Activated CD4-positive, alpha-beta T cell treated with anti-CD3 and anti-CD28 coated beads, Interleukin-2, amount 10 ng/mL, durations not matched to agents 24 days and 14 days (primary cell): ENCODE data around the gene TM4SF4. TPM values are rescaled to one million over a fixed set of nuclear protein-coding genes. Genes with fewer than 3 reads are reported as not detected.

ENCODE experiments used
- DNase-seq: peaks from one replicate; pipeline ENCODE4 v3.0.0; 2022
- H3K27ac Mint-ChIP-seq: one replicate; pipeline ENCODE4 v1.8.0; 2022; ENCODE audit warnings: mild to moderate bottlenecking, mixed read lengths
- H3K27me3 Mint-ChIP-seq: one replicate; pipeline ENCODE4 v1.8.0; 2022; ENCODE audit warnings: mixed read lengths
- H3K36me3 Mint-ChIP-seq: one replicate; pipeline ENCODE4 v1.8.0; 2022; ENCODE audit warnings: low read depth, mild to moderate bottlenecking, mixed read lengths
- H3K4me1 Mint-ChIP-seq: one replicate; pipeline ENCODE4 v1.8.0; 2021; ENCODE audit warnings: mixed read lengths
- H3K4me3 Mint-ChIP-seq: one replicate; pipeline ENCODE4 v1.8.0; 2022; ENCODE audit warnings: mild to moderate bottlenecking, moderate library complexity, mixed read lengths
- H3K9me3 Mint-ChIP-seq: one replicate; pipeline ENCODE4 v1.8.0; 2021; ENCODE audit warnings: mixed read lengths
- intact Hi-C: fragments of 100-400 bp; cut with micrococcal nuclease; formaldehyde crosslinking; loops from one replicate; pipeline ENCODE4 v1.15.1; 2023
- total RNA-seq: library from RNA; stranded (reverse); gene quantifications from 2 replicates; pipeline ENCODE4 v1.2.3, GENCODE V29; 2022

The TM4SF4 gene
- total RNA-seq: not detected in 2 replicates

DNA sequence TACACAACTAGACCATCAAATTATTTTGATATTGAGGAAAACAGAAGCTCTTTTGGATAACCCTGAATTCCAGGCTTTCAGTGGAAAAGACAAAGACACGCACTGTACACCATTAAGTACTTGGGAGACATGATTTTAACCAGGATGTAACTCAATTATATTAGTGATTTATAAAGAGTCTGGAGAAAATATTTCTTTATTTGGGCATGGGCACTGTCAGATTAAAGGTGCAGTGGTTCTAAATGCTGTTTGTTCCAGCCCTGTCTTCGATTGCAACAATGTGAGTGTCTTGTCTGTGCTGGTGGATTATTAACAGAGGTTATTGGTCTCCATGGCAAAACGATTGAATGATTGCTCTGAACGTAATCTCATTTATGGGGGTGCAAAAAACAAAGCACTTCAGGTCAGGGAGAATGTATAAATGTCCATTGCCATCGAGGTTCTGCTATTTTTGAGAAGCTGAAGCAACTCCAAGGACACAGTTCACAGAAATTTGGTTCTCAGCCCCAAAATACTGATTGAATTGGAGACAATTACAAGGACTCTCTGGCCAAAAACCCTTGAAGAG, at the start of gene TM4SF4:
Gene TM4SF4, plus strand, starts transcription at position 448 of the 568 bp plus-strand sequence. CDS start 181 bp downstream, outside the sequence.
- intact Hi-C loops: no loop called here
- H3K4me1 Mint-ChIP-seq: no peaks in the 10 kb centered on the region
- H3K9me3 Mint-ChIP-seq: no peaks in the 10 kb centered on the region
- no peaks in the 10 kb centered on the region for H3K36me3 Mint-ChIP-seq
- no peak within 1 kb of the TSS for H3K4me3 Mint-ChIP-seq
- H3K27me3 Mint-ChIP-seq: peaks cover 6% of the 10 kb centered on the region
- DNase-seq: no peak
- H3K27ac Mint-ChIP-seq: no peak within 1 kb of the TSS

- no peak overlapping the region for H3K27ac Mint-ChIP-seq
Observed at GRCh38 chr3:149424918-149425317, 49.6 kb upstream of the TM4SF4 start.

GRCh38 chr3:149426325-149426724, 48.2 kb upstream of the TM4SF4 start:
- Mint-ChIP-seq H3K4me3 (no peak overlapping the region), H3K27ac (no peak overlapping the region), H3K9me3 (no peaks in the 10 kb centered on the region), H3K36me3 (no peaks in the 10 kb centered on the region), H3K4me1 (no peaks in the 10 kb centered on the region), H3K27me3 (peaks cover 17% of the 10 kb centered on the region)
- DNase-seq: no peak
- intact Hi-C loops: no loop called here

More at GRCh38 chr3:149424918-149425317, 49.6 kb upstream of the TM4SF4 start:
- DNase-seq: no peak
- Mint-ChIP-seq H3K27me3 (peaks cover 16% of the 10 kb centered on the region), H3K9me3 (no peaks in the 10 kb centered on the region), H3K36me3 (no peaks in the 10 kb centered on the region), H3K4me1 (no peaks in the 10 kb centered on the region), H3K4me3 (no peak overlapping the region)
- intact Hi-C loops: no loop called here

GRCh38 chr3:149428087-149428486, 46.4 kb upstream of the TM4SF4 start:
- no peaks in the 10 kb centered on the region for H3K9me3 Mint-ChIP-seq
- no peak for DNase-seq
- no peak overlapping the region for H3K4me3 Mint-ChIP-seq
- no peaks in the 10 kb centered on the region for H3K4me1 Mint-ChIP-seq
- intact Hi-C loops: no loop called here
- H3K27ac Mint-ChIP-seq: no peak overlapping the region
- H3K27me3 Mint-ChIP-seq: peaks cover 23% of the 10 kb centered on the region
- no peaks in the 10 kb centered on the region for H3K36me3 Mint-ChIP-seq

- no peak overlapping the region for H3K27ac Mint-ChIP-seq
- H3K36me3 Mint-ChIP-seq: no peaks in the 10 kb centered on the region
- intact Hi-C loops: no loop called here
- H3K4me3 Mint-ChIP-seq: no peak overlapping the region
- no peaks in the 10 kb centered on the region for H3K9me3 Mint-ChIP-seq
- no peaks in the 10 kb centered on the region for H3K4me1 Mint-ChIP-seq
- no peak for DNase-seq
- H3K27me3 Mint-ChIP-seq: peaks cover 21% of the 10 kb centered on the region
Observed at GRCh38 chr3:149430216-149430615, 44.3 kb upstream of the TM4SF4 start.

DNA sequence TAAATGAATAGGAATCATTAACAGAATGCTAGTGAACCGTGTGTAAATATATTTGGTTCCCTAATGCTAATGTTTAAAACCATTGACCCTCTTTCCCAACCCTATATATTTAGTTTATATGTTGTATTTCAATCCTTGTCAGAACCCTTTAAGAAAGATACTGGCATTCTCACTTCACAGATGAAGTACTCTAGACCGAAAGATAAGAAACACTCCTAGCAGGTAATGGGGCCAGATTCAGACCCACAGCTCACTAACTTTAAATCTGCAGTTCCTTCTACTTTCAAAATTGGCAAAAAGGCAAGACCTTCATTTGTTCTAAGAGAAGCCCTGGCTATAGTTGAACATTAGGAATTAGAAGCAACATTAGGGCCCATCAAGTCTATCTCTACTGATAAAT, 42.3 kb upstream of the TM4SF4 start:
- DNase-seq: no peak
- intact Hi-C loops: no loop called here
- no peaks in the 10 kb centered on the region for H3K4me1 Mint-ChIP-seq
- no peak overlapping the region for H3K27ac Mint-ChIP-seq
- no peaks in the 10 kb centered on the region for H3K36me3 Mint-ChIP-seq
- H3K4me3 Mint-ChIP-seq: no peak overlapping the region
- peaks cover 17% of the 10 kb centered on the region for H3K27me3 Mint-ChIP-seq
- H3K9me3 Mint-ChIP-seq: no peaks in the 10 kb centered on the region

GRCh38 chr3:149435996-149436885, 38.3 kb upstream of the TM4SF4 start:
- no peak overlapping the region for H3K27ac Mint-ChIP-seq
- no peaks in the 10 kb centered on the region for H3K9me3 Mint-ChIP-seq
- peaks cover 8% of the 10 kb centered on the region for H3K27me3 Mint-ChIP-seq
- no peaks in the 10 kb centered on the region for H3K36me3 Mint-ChIP-seq
- H3K4me1 Mint-ChIP-seq: no peaks in the 10 kb centered on the region
- intact Hi-C loops: no loop called here
- DNase-seq: no peak
- no peak overlapping the region for H3K4me3 Mint-ChIP-seq

DNA sequence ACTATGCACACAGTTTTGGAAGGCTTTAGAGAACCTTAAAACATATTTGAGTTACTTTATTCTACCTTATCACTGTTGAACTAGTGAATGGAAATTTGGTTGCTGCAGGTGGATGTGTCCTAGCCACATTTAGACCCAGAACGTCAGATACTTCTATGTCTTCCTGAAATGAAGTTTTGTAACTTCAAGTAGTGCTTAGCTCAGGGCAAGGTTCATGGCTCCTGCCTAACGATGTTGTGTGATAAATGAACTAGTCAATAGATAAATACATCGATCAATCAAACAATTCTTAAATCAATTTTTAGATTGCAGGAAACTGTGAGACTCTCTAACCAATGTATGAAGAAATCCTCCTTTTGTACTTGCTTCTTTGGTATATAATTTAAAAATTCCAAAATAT, 37.2 kb upstream of the TM4SF4 start:
- intact Hi-C loops: no loop called here
- H3K27me3 Mint-ChIP-seq: peaks cover 4% of the 10 kb centered on the region
- H3K27ac Mint-ChIP-seq: no peak overlapping the region
- H3K36me3 Mint-ChIP-seq: no peaks in the 10 kb centered on the region
- no peak for DNase-seq
- H3K4me3 Mint-ChIP-seq: no peak overlapping the region
- no peaks in the 10 kb centered on the region for H3K4me1 Mint-ChIP-seq
- H3K9me3 Mint-ChIP-seq: no peaks in the 10 kb centered on the region

- no peaks in the 10 kb centered on the region for H3K9me3 Mint-ChIP-seq
- no peak overlapping the region for H3K27ac Mint-ChIP-seq
- DNase-seq: no peak
- no peaks in the 10 kb centered on the region for H3K4me1 Mint-ChIP-seq
- no peaks in the 10 kb centered on the region for H3K36me3 Mint-ChIP-seq
- intact Hi-C loops: no loop called here
- H3K27me3 Mint-ChIP-seq: peaks cover 4% of the 10 kb centered on the region
- no peak overlapping the region for H3K4me3 Mint-ChIP-seq
Observed at GRCh38 chr3:149437710-149438109, 36.8 kb upstream of the TM4SF4 start.

- Mint-ChIP-seq H3K4me1 (no peaks in the 10 kb centered on the region), H3K27ac (no peak overlapping the region), H3K36me3 (no peaks in the 10 kb centered on the region), H3K27me3 (peaks cover 6% of the 10 kb centered on the region), H3K4me3 (no peak overlapping the region), H3K9me3 (no peaks in the 10 kb centered on the region)
- intact Hi-C loops: no loop called here
- no peak for DNase-seq
Observed at GRCh38 chr3:149438981-149439380, 35.5 kb upstream of the TM4SF4 start.

DNA sequence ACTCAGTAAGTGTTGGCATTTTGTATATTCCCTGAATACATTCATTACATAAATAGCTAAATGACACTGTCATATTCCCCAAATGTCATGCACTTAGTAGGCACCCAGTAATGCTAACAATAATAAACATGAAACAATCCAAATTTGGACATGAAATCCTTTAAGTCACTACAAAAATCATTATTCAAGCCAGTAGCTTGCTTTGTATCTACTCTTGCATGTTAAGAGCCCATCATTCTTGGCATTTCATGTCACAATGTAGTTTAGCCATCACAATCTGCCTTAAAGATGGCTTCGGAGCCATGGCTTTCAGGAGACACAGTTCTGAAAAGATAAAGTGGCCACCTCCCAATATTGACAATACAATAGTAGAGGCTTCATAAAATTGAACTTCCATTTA, 32.9 kb upstream of the TM4SF4 start:
- Mint-ChIP-seq H3K4me1 (no peaks in the 10 kb centered on the region), H3K27me3 (peaks cover 6% of the 10 kb centered on the region), H3K4me3 (no peak overlapping the region), H3K9me3 (no peaks in the 10 kb centered on the region), H3K36me3 (no peaks in the 10 kb centered on the region), H3K27ac (no peak overlapping the region)
- DNase-seq: no peak
- intact Hi-C loops: no loop called here

DNA sequence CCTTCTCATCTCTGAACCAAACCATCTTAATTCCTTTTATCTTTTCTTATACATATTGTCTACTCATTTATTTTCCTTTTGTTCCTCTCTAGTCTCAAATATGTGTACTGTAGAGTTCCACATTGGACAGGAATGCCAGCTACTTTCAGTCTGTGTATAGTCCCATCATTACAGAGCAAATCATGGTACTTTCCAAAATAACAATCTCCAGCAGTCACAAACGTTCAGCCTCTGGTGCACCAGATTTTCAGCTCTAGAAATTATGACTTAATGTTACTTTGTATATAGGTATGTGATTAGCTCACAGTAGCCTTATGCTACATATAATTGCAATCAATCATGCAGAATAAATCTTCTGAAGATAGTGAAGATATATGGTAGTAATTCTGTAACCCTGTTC, 32.5 kb upstream of the TM4SF4 start:
- no peak overlapping the region for H3K4me3 Mint-ChIP-seq
- peaks cover 6% of the 10 kb centered on the region for H3K27me3 Mint-ChIP-seq
- H3K27ac Mint-ChIP-seq: no peak overlapping the region
- DNase-seq: no peak
- no peaks in the 10 kb centered on the region for H3K36me3 Mint-ChIP-seq
- intact Hi-C loops: no loop called here
- H3K9me3 Mint-ChIP-seq: no peaks in the 10 kb centered on the region
- H3K4me1 Mint-ChIP-seq: no peaks in the 10 kb centered on the region

GRCh38 chr3:149442851-149443544, 31.5 kb upstream of the TM4SF4 start:
- Mint-ChIP-seq H3K27ac (no peak overlapping the region), H3K9me3 (no peaks in the 10 kb centered on the region), H3K4me3 (no peak overlapping the region), H3K36me3 (no peaks in the 10 kb centered on the region), H3K27me3 (peaks cover 6% of the 10 kb centered on the region), H3K4me1 (no peaks in the 10 kb centered on the region)
- intact Hi-C loops: no loop called here
- DNase-seq: no peak

DNA sequence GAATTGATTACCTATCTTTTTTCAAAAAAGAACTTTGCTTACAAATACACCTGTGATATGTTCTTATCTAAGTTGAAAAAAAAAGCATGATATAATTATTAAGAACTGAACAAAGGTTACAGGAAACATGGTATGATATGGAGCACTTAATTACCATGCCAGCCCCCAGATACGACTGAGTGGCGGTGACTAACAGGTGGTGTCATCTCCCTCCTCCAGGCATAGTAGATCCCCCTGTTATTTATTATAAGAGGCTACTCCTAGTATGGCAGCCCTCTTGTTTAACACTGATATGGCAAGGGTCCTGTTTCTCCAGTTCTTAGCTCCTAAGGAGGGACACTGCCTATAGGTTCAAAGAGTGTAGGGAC, 31.0 kb upstream of the TM4SF4 start:
- Mint-ChIP-seq H3K4me3 (no peak overlapping the region), H3K27ac (no peak overlapping the region), H3K36me3 (no peaks in the 10 kb centered on the region), H3K9me3 (no peaks in the 10 kb centered on the region), H3K27me3 (peaks cover 6% of the 10 kb centered on the region), H3K4me1 (no peaks in the 10 kb centered on the region)
- intact Hi-C loops: no loop called here
- no peak for DNase-seq
